Fibroblast of lung (primary cell): Measurements from ENCODE around the gene ABHD18. TPM values are rescaled to one million over a fixed set of nuclear protein-coding genes. Genes with fewer than 3 reads are reported as not detected.

Experiments
- DNase-seq, 2 donors: peaks; one replicate each; pipeline versions ENCODE4 v3.0.0 to v3.0.0-alpha.2; 2010; ENCODE audit warnings: low read depth in 2 of 2
- H2AFZ ChIP-seq: 2 replicates; pipeline ENCODE4 v1.5.1; 2012; ENCODE audit warnings: low read length, control low read depth, inconsistent platforms
- H3K27ac ChIP-seq: 2 replicates; pipeline ENCODE4 v1.5.1; 2011; ENCODE audit warnings: low read length, control low read depth; ENCODE audit not compliant: insufficient read depth
- H3K27me3 ChIP-seq: 2 replicates; pipeline ENCODE4 v1.5.1; 2011; ENCODE audit warnings: mild to moderate bottlenecking, low read length; ENCODE audit not compliant: control insufficient read depth, insufficient read depth
- H3K36me3 ChIP-seq: 2 replicates; pipeline ENCODE4 v1.5.1; 2011; ENCODE audit warnings: low read length; ENCODE audit not compliant: control insufficient read depth, insufficient read depth
- H3K4me1 ChIP-seq: 2 replicates; pipeline ENCODE4 v1.5.1; 2011; ENCODE audit warnings: low read length; ENCODE audit not compliant: control insufficient read depth, insufficient read depth; ENCODE audit errors: extremely low read depth
- H3K4me2 ChIP-seq: 2 replicates; pipeline ENCODE4 v1.5.1; 2011; ENCODE audit warnings: low read length, control low read depth; ENCODE audit not compliant: insufficient read depth; ENCODE audit errors: extremely low read depth
- H3K4me3 ChIP-seq, 4 experiments: fragments of 200-600 bp in 1 of 4; sonication (generic) in 1 of 4; replicated peaks in 1 of 4; 2 replicates each; pipeline ENCODE4 v1.5.1; 2011 to 2016; ENCODE audit warnings: low read length in 4 of 4, low read depth in 3 of 4, mild to moderate bottlenecking in 3 of 4, control low read depth in 2 of 4, inconsistent platforms in 1 of 4, mixed read lengths in 1 of 4; ENCODE audit not compliant: insufficient read depth in 1 of 4; ENCODE audit errors: control extremely low read depth in 1 of 4
- H3K79me2 ChIP-seq: 2 replicates; pipeline ENCODE4 v1.5.1; 2012; ENCODE audit warnings: mild to moderate bottlenecking, low read length, inconsistent platforms; ENCODE audit not compliant: control insufficient read depth, insufficient read depth
- H3K9ac ChIP-seq: 2 replicates; pipeline ENCODE4 v1.5.1; 2011; ENCODE audit warnings: mild to moderate bottlenecking, low read length, control low read depth; ENCODE audit not compliant: insufficient read depth
- H3K9me3 ChIP-seq: 2 replicates; pipeline ENCODE4 v1.5.1; 2012; ENCODE audit warnings: low read depth, low read length; ENCODE audit not compliant: control insufficient read depth, insufficient read depth
- H4K20me1 ChIP-seq: 2 replicates; pipeline ENCODE4 v1.5.1; 2011; ENCODE audit warnings: low read length; ENCODE audit not compliant: control insufficient read depth, insufficient read depth; ENCODE audit errors: extremely low read depth
- EZH2 ChIP-seq: IDR thresholded peaks from 2 replicates; pipeline ENCODE4 v1.5.1; 2012; ENCODE audit warnings: low read length, control low read depth, mild to moderate bottlenecking; ENCODE audit errors: missing control alignments
- polyA plus RNA-seq, 2 donors: library from polyadenylated mRNA; depleted of rRNA in 1 of 2; stranded (reverse) in 1 of 2; unstranded in 1 of 2; fragments of >200 nt; gene quantifications; 2 replicates each; pipeline ENCODE4 v1.2.1, GENCODE V29; 2011 to 2012; ENCODE audit warnings: missing spikeins in 1 of 2
- total RNA-seq: library from RNA; depleted of rRNA; stranded (reverse); fragments of >200 nt; gene quantifications from 2 replicates; pipeline ENCODE4 v1.2.1, GENCODE V29; 2014
- TF ChIP-seq, protein P1 (sequence below), 2 donors: IDR thresholded peaks in 1 of 2; conservative IDR thresholded peaks in 1 of 2; 1 replicate in 1 of 2; 2 replicates in 1 of 2; pipeline ENCODE4 v1.5.1; 2011 to 2012; ENCODE audit warnings: low read length in 2 of 2, control low read depth in 1 of 2, inconsistent platforms in 1 of 2, low read depth in 1 of 2, mild to moderate bottlenecking in 1 of 2

Gene ABHD18
- total and polyA plus RNA-seq, 2 donors (not counting 1 experiment from before 2014, with no cell fraction given): 4.2 to 5.3 TPM

DNA sequence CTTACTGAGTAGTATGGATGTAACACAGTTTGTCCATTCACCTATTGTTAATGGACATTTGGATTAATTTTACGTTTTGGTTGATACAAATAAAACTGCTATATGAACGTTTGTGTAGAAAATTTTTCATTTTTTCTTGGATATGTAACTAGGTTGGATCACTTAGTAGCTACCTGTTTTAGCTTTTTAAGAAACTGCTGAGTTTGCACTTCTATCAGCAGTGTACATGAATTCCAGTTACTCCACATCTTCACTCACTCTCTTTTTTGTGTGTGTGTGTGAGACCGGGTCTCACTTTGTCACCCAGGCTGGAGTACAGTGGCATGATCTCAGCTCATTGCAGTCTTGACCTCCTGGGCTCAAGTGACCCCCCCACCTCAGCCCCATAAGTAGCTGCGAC lies 111.3 kb downstream of the ABHD18 start:
- H3K4me1 ChIP-seq: no peaks in the 10 kb centered on the region

More for the DNA sequence above, 111.3 kb downstream of the ABHD18 start:
- no peaks in the 10 kb centered on the region for H3K36me3 ChIP-seq
- TF ChIP-seq EZH2: no peak
- TF ChIP-seq, protein P1, sequence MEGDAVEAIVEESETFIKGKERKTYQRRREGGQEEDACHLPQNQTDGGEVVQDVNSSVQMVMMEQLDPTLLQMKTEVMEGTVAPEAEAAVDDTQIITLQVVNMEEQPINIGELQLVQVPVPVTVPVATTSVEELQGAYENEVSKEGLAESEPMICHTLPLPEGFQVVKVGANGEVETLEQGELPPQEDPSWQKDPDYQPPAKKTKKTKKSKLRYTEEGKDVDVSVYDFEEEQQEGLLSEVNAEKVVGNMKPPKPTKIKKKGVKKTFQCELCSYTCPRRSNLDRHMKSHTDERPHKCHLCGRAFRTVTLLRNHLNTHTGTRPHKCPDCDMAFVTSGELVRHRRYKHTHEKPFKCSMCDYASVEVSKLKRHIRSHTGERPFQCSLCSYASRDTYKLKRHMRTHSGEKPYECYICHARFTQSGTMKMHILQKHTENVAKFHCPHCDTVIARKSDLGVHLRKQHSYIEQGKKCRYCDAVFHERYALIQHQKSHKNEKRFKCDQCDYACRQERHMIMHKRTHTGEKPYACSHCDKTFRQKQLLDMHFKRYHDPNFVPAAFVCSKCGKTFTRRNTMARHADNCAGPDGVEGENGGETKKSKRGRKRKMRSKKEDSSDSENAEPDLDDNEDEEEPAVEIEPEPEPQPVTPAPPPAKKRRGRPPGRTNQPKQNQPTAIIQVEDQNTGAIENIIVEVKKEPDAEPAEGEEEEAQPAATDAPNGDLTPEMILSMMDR (conservative IDR thresholded peaks at IDR 0.05 in 1 of 2, IDR thresholded peaks at IDR 0.05 in 1 of 2; ENCODE audit: low read depth in 1 of 2, low read length in 2 of 2): no peak
- no peak overlapping the region for H3K4me3 ChIP-seq
- no peaks in the 10 kb centered on the region for H3K27me3 ChIP-seq
- no peaks in the 10 kb centered on the region for H3K9me3 ChIP-seq
- H3K79me2 ChIP-seq: no peaks in the 10 kb centered on the region
- H3K4me2 ChIP-seq: no peak overlapping the region
- H3K9ac ChIP-seq: no peak overlapping the region
- H3K27ac ChIP-seq: no peak overlapping the region
- H2AFZ ChIP-seq: no peak overlapping the region
- no peaks in the 10 kb centered on the region for H4K20me1 ChIP-seq
- no peak for DNase-seq

Other genes with a start within 250 kb of the ABHD18 start
- gene SLC25A31, start 235.0 kb upstream of the ABHD18 start, total RNA-seq: not detected in 2 replicates
- not detected in 2 replicates for gene SLC25A31, start 235.0 kb upstream of the ABHD18 start, polyA plus RNA-seq
- gene HSPA4L, start 183.1 kb upstream of the ABHD18 start, total RNA-seq: 8.5 and 10.1 TPM in 2 replicates
- 3.9 and 9.9 TPM in 2 replicates for gene HSPA4L, start 183.1 kb upstream of the ABHD18 start, polyA plus RNA-seq
- 1.3 and 5.9 TPM in 2 replicates for gene PLK4, start 84.5 kb upstream of the ABHD18 start, total RNA-seq
- gene PLK4, start 84.5 kb upstream of the ABHD18 start, polyA plus RNA-seq: 6.3 and 21.1 TPM in 2 replicates
- 15.4 and 18.8 TPM in 2 replicates for gene MFSD8, start 233 bp upstream of the ABHD18 start, total RNA-seq
- 17.9 and 28.6 TPM in 2 replicates for gene MFSD8, start 233 bp upstream of the ABHD18 start, polyA plus RNA-seq
- 16.8 and 18.5 TPM in 2 replicates for gene LARP1B, start 95.9 kb downstream of the ABHD18 start, total RNA-seq
- gene LARP1B, start 95.9 kb downstream of the ABHD18 start, polyA plus RNA-seq: 13.6 and 17.1 TPM in 2 replicates